ENCODE results near the gene METAP1D. TPM values are rescaled to one million over a fixed set of nuclear protein-coding genes. Genes with fewer than 3 reads are reported as not detected.

The METAP1D gene
- total RNA-seq, 1 donor from 2014 or later: 8.2 TPM

- peaks cover 4% of the 10 kb centered on the region for H3F3A ChIP-seq (ENCODE audit: low read depth)
- no peaks in the 10 kb centered on the region for H3K4me1 ChIP-seq
- Mint-ChIP-seq H3K27ac (no peak overlapping the region), H3K4me1 (peaks cover 35% of the 10 kb centered on the region), H3K9me3 (no peaks in the 10 kb centered on the region), H3K4me3 (peak overlapping the region; percentile 3), H3K27me3 (ENCODE audit: insufficient read depth, low read depth) (peaks cover 6% of the 10 kb centered on the region), H3K36me3 (no peaks in the 10 kb centered on the region)
- no peak overlapping the region for H3K9ac ChIP-seq
- peaks cover under 1% of the 10 kb centered on the region for H4K20me1 ChIP-seq (ENCODE audit: low read depth)
- H3K79me2 ChIP-seq (ENCODE audit: low read depth): no peaks in the 10 kb centered on the region
- peaks cover 34% of the 10 kb centered on the region for H3K27me3 ChIP-seq
- H3K9me3 ChIP-seq (ENCODE audit: low read depth): no peaks in the 10 kb centered on the region
- no peak overlapping the region for H2AFZ ChIP-seq (replicated peaks)
- no peaks in the 10 kb centered on the region for H3K36me3 ChIP-seq
- TF ChIP-seq EZH2 (IDR thresholded peaks at IDR 0.05) (no peak), EZH2phosphoT487 (IDR thresholded peaks at IDR 0.05) (no peak)
- TF ChIP-seq, protein P1, sequence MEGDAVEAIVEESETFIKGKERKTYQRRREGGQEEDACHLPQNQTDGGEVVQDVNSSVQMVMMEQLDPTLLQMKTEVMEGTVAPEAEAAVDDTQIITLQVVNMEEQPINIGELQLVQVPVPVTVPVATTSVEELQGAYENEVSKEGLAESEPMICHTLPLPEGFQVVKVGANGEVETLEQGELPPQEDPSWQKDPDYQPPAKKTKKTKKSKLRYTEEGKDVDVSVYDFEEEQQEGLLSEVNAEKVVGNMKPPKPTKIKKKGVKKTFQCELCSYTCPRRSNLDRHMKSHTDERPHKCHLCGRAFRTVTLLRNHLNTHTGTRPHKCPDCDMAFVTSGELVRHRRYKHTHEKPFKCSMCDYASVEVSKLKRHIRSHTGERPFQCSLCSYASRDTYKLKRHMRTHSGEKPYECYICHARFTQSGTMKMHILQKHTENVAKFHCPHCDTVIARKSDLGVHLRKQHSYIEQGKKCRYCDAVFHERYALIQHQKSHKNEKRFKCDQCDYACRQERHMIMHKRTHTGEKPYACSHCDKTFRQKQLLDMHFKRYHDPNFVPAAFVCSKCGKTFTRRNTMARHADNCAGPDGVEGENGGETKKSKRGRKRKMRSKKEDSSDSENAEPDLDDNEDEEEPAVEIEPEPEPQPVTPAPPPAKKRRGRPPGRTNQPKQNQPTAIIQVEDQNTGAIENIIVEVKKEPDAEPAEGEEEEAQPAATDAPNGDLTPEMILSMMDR (IDR thresholded peaks at IDR 0.05): no peak
- DNase-seq (ENCODE audit: low spot score): no peak
- H3K4me2 ChIP-seq: no peak overlapping the region
- no peak overlapping the region for H3K27ac ChIP-seq
- no peak overlapping the region for H3K4me3 ChIP-seq
These were observed 73.0 kb downstream of the METAP1D start for GRCh38 chr2:172072706-172073105.

DNA sequence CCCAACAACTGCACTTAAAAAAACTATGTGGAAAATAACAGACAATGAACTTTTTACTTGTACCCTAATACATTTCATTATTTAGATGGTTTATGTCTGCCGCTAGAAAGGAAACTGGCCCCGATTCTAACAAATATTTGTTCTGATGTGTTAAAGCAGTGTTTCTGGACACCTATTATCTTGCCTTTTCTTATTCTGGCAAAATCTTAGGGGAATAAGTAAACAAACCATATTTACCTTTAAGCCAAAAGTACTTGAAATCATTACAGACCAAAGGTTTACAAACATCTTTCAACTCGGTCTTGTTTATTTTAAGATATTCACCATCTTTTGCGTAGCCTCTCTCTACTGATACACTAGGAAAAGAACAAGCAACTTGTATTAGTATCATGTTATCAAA, 73.8 kb downstream of the METAP1D start:
- Histone ChIP-seq H3K27ac (no peak overlapping the region), H3K27me3 (peaks cover 42% of the 10 kb centered on the region)
- no peak overlapping the region for H3K4me3 Mint-ChIP-seq

DNA sequence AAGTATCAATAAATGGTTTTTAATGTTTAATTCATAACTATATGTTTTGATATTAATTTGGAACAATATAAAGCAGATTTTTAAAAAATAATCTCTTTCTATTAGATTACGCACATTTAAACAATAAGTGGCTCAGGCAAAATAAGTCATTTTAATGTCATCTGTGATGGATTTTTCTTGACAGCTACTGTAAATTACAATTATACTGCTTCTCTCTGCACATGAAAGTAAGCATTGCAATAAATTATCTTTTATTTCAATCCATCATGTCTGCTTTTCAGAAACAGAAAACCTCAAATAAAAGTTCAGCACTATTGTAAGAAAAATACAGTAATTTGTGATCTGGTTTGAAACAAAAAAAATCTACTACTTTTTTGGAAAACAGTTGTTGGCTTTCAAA, 74.5 kb downstream of the METAP1D start:
- H3K36me3 Mint-ChIP-seq: peaks cover 3% of the 10 kb centered on the region
- Histone ChIP-seq H3K79me2 (ENCODE audit: low read depth) (no peaks in the 10 kb centered on the region), H2AFZ (replicated peaks) (no peak overlapping the region), H3K4me1 (no peaks in the 10 kb centered on the region), H3K4me3 (no peak overlapping the region), H3K27me3 (peaks cover 50% of the 10 kb centered on the region), H3K4me2 (no peak overlapping the region), H3K36me3 (no peaks in the 10 kb centered on the region), H3K27ac (no peak overlapping the region), H3F3A (ENCODE audit: low read depth) (peaks cover 4% of the 10 kb centered on the region), H3K9ac (no peak overlapping the region), H3K9me3 (ENCODE audit: low read depth) (no peaks in the 10 kb centered on the region), H4K20me1 (ENCODE audit: low read depth) (peaks cover 10% of the 10 kb centered on the region)
- DNase-seq (ENCODE audit: low spot score): no peak
- TF ChIP-seq EZH2phosphoT487 (IDR thresholded peaks at IDR 0.05): no peak
- TF ChIP-seq EZH2 (IDR thresholded peaks at IDR 0.05): no peak
- TF ChIP-seq, protein P1 (IDR thresholded peaks at IDR 0.05): no peak
- H3K4me1 Mint-ChIP-seq: peaks cover 35% of the 10 kb centered on the region
- H3K27me3 Mint-ChIP-seq (ENCODE audit: insufficient read depth, low read depth): peaks cover 18% of the 10 kb centered on the region
- H3K4me3 Mint-ChIP-seq: no peak overlapping the region
- H3K9me3 Mint-ChIP-seq: no peaks in the 10 kb centered on the region
- H3K27ac Mint-ChIP-seq: no peak overlapping the region

More for the DNA sequence above, 73.8 kb downstream of the METAP1D start:
- TF ChIP-seq EZH2 (IDR thresholded peaks at IDR 0.05) (no peak), EZH2phosphoT487 (IDR thresholded peaks at IDR 0.05) (no peak)
- TF ChIP-seq, protein P1 (IDR thresholded peaks at IDR 0.05): no peak
- H3K9me3 ChIP-seq (ENCODE audit: low read depth): no peaks in the 10 kb centered on the region
- H3K9ac ChIP-seq: no peak overlapping the region
- H3F3A ChIP-seq (ENCODE audit: low read depth): peaks cover 4% of the 10 kb centered on the region
- H3K4me3 ChIP-seq: no peak overlapping the region
- H3K27ac Mint-ChIP-seq: no peak overlapping the region
- H3K36me3 Mint-ChIP-seq: no peaks in the 10 kb centered on the region
- H3K9me3 Mint-ChIP-seq: no peaks in the 10 kb centered on the region
- no peaks in the 10 kb centered on the region for H3K36me3 ChIP-seq
- H3K4me1 Mint-ChIP-seq: peaks cover 35% of the 10 kb centered on the region
- no peaks in the 10 kb centered on the region for H3K4me1 ChIP-seq
- H3K27me3 Mint-ChIP-seq (ENCODE audit: insufficient read depth, low read depth): peaks cover 11% of the 10 kb centered on the region
- no peak for DNase-seq (ENCODE audit: low spot score)
- peaks cover 5% of the 10 kb centered on the region for H4K20me1 ChIP-seq (ENCODE audit: low read depth)
- H2AFZ ChIP-seq (replicated peaks): no peak overlapping the region
- no peaks in the 10 kb centered on the region for H3K79me2 ChIP-seq (ENCODE audit: low read depth)
- no peak overlapping the region for H3K4me2 ChIP-seq

Data from neural progenitor cell (in vitro differentiated cells).